NB4 (cell line): ENCODE results near the gene ACOX2.

Source experiments
- MYC ChIP-seq: IDR thresholded peaks from 2 replicates; pipeline ENCODE4 v1.6.1; 2011; ENCODE audit warnings: low read depth, low read length
- POLR2A ChIP-seq: IDR thresholded peaks from 2 replicates; pipeline ENCODE4 v1.6.1; 2011; ENCODE audit warnings: mild to moderate bottlenecking; ENCODE audit not compliant: insufficient read length; ENCODE audit errors: extremely low read depth
- TF ChIP-seq, protein P1 (sequence below): IDR thresholded peaks from one replicate; pipeline ENCODE4 v1.5.1; 2012; ENCODE audit warnings: low read depth, low read length
- TF ChIP-seq, protein P2 (sequence below): IDR thresholded peaks from 2 replicates; pipeline ENCODE4 v1.6.1; 2011; ENCODE audit warnings: low read depth, low read length

DNA sequence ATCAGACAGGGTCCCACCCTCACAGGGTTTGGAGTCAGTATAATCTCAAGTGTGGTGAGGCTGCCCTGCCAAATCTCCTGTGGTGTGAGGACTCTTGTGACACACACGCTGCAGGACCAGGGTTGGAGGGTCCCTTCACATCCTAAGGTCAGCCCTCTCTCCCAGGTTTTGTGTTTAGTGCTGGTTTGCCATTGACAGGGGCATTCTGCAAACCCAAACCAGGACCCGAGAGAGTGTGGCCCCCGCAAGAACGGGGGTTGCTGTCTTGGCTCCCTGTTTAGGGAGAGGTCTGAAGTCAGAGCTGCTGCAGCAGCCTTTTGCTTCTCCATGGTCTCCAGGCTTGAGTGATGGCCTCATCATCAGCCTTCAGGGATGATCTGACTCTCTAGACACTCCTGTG is 25.5 kb upstream of the ACOX2 start:
- TF ChIP-seq, protein P1, sequence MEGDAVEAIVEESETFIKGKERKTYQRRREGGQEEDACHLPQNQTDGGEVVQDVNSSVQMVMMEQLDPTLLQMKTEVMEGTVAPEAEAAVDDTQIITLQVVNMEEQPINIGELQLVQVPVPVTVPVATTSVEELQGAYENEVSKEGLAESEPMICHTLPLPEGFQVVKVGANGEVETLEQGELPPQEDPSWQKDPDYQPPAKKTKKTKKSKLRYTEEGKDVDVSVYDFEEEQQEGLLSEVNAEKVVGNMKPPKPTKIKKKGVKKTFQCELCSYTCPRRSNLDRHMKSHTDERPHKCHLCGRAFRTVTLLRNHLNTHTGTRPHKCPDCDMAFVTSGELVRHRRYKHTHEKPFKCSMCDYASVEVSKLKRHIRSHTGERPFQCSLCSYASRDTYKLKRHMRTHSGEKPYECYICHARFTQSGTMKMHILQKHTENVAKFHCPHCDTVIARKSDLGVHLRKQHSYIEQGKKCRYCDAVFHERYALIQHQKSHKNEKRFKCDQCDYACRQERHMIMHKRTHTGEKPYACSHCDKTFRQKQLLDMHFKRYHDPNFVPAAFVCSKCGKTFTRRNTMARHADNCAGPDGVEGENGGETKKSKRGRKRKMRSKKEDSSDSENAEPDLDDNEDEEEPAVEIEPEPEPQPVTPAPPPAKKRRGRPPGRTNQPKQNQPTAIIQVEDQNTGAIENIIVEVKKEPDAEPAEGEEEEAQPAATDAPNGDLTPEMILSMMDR = no peak
- no peak for TF ChIP-seq MYC
- TF ChIP-seq POLR2A = no peak
- TF ChIP-seq, protein P2, sequence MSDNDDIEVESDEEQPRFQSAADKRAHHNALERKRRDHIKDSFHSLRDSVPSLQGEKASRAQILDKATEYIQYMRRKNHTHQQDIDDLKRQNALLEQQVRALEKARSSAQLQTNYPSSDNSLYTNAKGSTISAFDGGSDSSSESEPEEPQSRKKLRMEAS = no peak
